Activated naive CD4-positive, alpha-beta T cell treated with Interleukin-2 at 50 U/mL for 16 hours (primary cell): Measurements from ENCODE around the gene LGALS4.
"Not testable (repeated sequence)": the region's sequence is repeated elsewhere in the genome, so short reads cannot be mapped to it uniquely, and the experiment has no call there.

Experiments used
- DNase-seq: peaks from one replicate; pipeline ENCODE4 v3.0.0-alpha.2; 2020

The LGALS4 gene

GRCh38 chr19:38842439-38843174 lies 29.9 kb upstream of the LGALS4 start:
- DNase-seq: peak; percentile 54

- peak; percentile 42 for DNase-seq
Measured at GRCh38 chr19:38841787-38842438, 29.2 kb upstream of the LGALS4 start.

- DNase-seq: no peak
Measured at GRCh38 chr19:38841180-38841766, 28.5 kb upstream of the LGALS4 start.

- no peak for DNase-seq
Measured at GRCh38 chr19:38840583-38840968, 27.8 kb upstream of the LGALS4 start.

GRCh38 chr19:38839816-38840582 lies 27.3 kb upstream of the LGALS4 start:
- DNase-seq: no peak

GRCh38 chr19:38838986-38839761 lies 26.4 kb upstream of the LGALS4 start:
- DNase-seq: no peak

GRCh38 chr19:38838208-38838985 lies 25.7 kb upstream of the LGALS4 start:
- peak; percentile 55 for DNase-seq

- no peak for DNase-seq
Measured at GRCh38 chr19:38837656-38838121, 24.9 kb upstream of the LGALS4 start.

GRCh38 chr19:38836983-38837626 lies 24.4 kb upstream of the LGALS4 start:
- no peak for DNase-seq

GRCh38 chr19:38836159-38836982 lies 23.6 kb upstream of the LGALS4 start:
- no peak for DNase-seq

- no peak for DNase-seq
Measured at GRCh38 chr19:38834590-38834989, 21.8 kb upstream of the LGALS4 start.

GRCh38 chr19:38834104-38834490 lies 21.4 kb upstream of the LGALS4 start:
- no peak for DNase-seq

- DNase-seq: no peak
Measured at GRCh38 chr19:38833092-38833425, 20.3 kb upstream of the LGALS4 start.

- DNase-seq: no peak
Measured at GRCh38 chr19:38831142-38831605, 18.4 kb upstream of the LGALS4 start.

- DNase-seq: no peak
Measured at GRCh38 chr19:38830039-38830733, 17.4 kb upstream of the LGALS4 start.

- DNase-seq: not testable (repeated sequence)
Measured at GRCh38 chr19:38829203-38829602, 16.5 kb upstream of the LGALS4 start.

- no peak for DNase-seq
Measured at GRCh38 chr19:38826856-38827551, 14.3 kb upstream of the LGALS4 start.

GRCh38 chr19:38825936-38826335 lies 13.2 kb upstream of the LGALS4 start:
- not testable (repeated sequence) for DNase-seq
